ENCODE measurements around the gene ST6GAL1.

DNA sequence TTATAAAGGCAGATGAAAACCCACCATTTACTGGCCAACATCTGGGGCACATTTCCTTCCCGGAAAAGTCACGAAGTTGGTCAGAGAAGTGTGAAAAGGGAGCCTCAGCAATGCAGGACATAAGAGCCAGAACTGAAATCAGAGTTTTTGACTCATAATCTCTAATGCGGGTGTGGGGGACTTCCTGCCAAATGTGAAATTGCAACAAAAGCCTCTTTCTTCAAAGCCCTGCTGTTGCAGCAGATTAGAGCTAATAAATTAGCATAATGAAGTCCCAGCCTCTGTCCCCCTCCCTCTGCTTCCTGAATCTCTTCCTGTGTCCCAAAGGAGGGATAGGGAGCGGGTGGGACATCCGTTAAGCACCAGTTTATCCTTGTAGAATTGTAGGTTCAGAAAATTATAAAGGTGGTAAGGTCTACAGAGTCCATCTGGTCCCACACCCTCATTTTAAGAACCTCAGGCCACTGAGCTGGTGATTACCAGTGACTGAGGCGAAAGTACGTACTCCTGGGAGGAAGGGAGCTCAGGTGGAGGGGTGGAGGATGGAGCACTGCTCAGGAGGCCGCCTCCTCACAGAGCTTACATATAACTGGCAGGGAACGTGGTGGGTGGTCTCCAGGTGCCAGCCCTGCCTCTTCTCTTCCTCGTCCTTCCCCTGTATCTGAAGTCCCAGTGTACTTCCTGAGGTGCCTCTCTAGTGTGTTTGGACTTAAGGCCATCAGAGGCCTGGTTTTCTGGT is 35.0 kb downstream of the ST6GAL1 start:
- TF ChIP-seq CTCF (IDR thresholded peaks at IDR 0.05; ENCODE audit: insufficient read depth, low read depth, low read length) (no peak), EZH2 (IDR thresholded peaks at IDR 0.05; ENCODE audit: insufficient read depth, low read length) (no peak)

All from astrocyte (in vitro differentiated cells and primary cell).